GM12891 (cell line): ENCODE data around the gene CCR5AS.

ENCODE experiments used
- POLR2AphosphoS5 ChIP-seq: IDR thresholded peaks from 2 replicates; pipeline ENCODE4 v1.6.1; 2011; ENCODE audit warnings: low read depth, low read length, control low read depth
- TAF1 ChIP-seq: IDR thresholded peaks from 2 replicates; pipeline ENCODE4 v1.6.1; 2011; ENCODE audit warnings: low read depth, low read length, control low read depth

DNA sequence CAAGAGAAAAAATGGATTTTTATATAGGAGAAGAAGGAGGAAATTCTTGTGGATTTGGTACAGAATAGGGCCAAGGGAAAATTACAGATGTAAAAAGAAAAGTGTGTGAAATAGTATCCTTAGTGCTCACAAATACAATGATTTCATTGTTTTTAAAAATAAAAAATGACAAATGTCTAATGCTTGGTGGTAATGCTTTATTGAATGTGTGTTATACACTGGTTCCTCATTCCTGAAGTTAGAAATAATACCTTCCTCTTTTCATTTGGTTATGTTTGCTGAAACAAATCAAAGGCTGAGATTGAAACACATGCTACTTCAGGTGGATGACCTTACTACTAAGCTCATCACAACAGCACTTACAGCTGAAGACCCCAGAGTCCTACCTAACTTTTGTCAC is 90.7 kb downstream of the CCR5AS start:
- TF ChIP-seq TAF1 (no peak), POLR2AphosphoS5 (no peak)
